HG02610 (cell line): ENCODE measurements around the gene INTS2.

Experiments
- ATAC-seq: cut with Tn5 transposase; IDR thresholded peaks from one replicate; pipeline ENCODE4 v1.9.1; 2021; ENCODE audit warnings: mild to moderate bottlenecking, moderate library complexity; ENCODE audit not compliant: unreplicated experiment

INTS2 gene

DNA sequence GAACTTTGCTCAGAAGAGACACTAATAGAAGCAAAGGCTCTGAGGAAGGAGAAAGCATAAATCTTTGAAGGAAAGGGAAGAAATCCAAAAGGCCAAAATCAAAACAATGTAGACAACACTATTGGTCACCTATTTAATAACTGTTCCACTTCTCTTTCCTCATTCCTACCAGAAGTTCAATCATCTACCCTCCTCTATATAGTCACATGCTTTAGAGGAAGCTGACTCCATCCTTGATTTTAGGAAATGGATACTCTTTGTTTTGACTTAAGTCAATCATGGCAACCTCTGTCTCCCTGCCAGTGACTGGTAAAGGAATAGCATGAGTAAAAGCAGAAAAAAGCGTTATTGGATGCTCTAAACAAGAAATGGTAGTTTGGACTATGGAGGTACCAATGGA, 71.7 kb downstream of the INTS2 start:
- ATAC-seq = no peak

DNA sequence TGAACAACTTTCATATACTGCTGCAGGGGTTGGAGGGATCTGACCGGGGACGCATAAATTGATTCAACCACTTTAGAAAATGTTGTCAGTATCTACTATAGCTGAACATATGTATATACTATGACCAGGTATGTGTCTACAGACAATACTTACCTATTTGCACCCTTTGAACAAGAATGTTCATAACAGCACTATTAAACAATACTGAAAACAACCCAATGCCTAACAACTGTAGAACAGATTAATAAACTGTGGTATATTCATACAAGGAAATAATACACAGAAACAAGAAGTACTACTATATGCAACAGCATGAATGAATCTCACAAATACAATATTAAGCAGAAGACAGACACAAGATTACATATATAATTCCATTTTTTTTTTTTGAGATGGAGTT, 74.9 kb downstream of the INTS2 start:
- ATAC-seq = no peak

DNA sequence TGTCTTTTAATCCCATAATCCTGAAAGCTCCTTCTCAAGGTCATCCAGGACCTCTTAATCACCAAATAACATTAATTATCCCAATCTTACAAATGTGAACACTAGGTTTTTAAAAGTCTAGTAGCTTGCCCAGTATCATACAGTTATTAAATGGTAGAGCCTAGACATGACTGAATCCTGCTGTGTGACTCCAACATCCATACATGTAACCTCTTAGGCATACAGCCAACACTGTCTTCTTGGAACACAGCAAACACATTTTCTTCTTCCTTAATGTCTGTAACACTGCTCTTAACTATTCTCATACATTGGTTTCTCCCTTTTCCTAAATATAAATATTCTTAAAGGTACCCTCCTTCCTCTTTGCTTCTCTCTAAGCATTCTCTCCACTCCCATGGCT, 78.1 kb downstream of the INTS2 start:
- ATAC-seq = no peak

DNA sequence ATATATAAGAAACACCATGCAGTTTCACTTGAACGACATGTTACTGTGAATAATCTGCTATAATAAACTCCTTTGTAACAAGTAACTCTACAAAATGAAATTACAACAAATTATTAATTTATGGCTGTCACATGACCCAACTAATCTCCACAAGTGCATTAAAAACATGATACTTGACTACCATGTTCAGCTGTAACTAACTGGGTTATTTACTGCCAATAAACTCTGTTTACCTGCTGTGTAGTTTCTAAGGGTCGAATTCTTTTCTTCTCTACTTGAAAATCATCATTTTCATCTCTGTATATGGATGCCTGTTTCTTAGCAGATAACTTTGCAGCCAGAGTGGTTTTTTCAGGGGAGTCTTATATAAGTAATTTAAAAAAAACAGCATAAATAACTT, 78.9 kb downstream of the INTS2 start:
- no peak for ATAC-seq

DNA sequence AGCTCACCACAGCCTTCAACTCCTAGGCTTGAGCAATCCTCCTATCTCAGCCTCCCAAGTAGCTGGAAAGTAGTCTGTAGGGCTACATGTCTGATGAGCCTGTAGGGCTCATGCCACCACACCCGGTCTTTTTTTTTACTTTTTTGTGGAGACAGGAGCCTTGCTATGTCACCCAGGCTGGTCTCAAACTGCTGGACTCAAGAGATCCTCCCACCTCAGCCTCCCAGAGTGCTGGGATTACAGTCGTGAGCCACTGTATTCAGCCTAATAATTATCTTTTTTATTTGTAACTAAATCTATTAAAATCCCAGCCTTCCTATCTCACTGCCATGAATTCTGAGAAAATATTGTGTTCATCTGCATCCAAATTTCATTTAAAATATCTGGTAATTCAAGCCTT, 79.5 kb downstream of the INTS2 start:
- no peak for ATAC-seq

DNA sequence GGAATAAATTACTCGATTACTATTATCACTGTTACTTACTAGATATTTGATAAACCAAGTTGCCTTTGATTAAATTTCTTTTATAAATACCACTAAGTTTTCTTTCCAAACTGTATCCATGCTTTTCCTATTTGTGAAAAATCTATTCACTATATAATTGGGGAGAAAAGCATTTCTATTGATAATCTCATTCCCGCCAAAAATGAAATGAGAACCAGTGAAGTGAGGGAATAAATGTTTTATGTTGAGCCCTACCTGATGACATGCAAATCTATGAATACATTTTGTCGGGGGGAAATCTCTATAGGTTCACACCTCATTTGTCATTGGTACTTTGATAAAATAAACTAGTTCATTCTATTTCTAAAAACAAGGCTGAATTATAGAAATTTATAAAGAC, 80.1 kb downstream of the INTS2 start:
- no peak for ATAC-seq

DNA sequence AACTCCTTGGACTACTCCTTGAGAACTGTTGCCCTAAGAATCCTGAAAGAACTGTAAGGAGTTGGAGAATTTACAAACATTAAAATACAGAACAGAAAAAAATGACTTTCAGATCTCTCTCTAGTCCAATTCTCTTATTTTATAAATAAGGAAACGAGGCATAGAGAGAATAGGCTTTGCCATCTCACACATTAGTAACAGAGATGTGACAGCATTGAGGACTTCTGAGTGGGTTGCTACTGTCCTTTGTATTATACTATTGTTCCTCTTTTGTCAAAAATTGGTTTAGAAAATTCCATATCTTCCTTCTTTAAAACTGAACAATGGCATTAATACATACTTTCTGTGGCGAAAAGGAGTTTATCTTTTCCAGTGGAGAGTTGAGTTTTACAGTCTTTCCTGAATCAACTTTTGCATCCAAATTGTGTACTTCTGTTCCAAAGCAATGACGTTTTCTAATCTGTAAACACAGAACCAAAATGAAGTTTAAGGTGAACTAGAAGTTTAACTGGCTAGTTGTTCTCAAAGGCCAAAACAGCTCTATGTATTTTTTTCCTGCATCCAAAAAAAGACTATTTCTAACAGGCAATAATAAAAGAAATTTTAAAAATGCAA, 80.9 kb downstream of the INTS2 start:
- no peak for ATAC-seq

- no peak for ATAC-seq
Measured at GRCh38 chr17:61846088-61846487, 81.7 kb downstream of the INTS2 start.

- no peak for ATAC-seq
Measured at GRCh38 chr17:61843435-61843834, 84.3 kb downstream of the INTS2 start.

GRCh38 chr17:61842899-61843298, 84.9 kb downstream of the INTS2 start:
- no peak for ATAC-seq

GRCh38 chr17:61839300-61839786, 88.4 kb downstream of the INTS2 start:
- ATAC-seq = no peak

DNA sequence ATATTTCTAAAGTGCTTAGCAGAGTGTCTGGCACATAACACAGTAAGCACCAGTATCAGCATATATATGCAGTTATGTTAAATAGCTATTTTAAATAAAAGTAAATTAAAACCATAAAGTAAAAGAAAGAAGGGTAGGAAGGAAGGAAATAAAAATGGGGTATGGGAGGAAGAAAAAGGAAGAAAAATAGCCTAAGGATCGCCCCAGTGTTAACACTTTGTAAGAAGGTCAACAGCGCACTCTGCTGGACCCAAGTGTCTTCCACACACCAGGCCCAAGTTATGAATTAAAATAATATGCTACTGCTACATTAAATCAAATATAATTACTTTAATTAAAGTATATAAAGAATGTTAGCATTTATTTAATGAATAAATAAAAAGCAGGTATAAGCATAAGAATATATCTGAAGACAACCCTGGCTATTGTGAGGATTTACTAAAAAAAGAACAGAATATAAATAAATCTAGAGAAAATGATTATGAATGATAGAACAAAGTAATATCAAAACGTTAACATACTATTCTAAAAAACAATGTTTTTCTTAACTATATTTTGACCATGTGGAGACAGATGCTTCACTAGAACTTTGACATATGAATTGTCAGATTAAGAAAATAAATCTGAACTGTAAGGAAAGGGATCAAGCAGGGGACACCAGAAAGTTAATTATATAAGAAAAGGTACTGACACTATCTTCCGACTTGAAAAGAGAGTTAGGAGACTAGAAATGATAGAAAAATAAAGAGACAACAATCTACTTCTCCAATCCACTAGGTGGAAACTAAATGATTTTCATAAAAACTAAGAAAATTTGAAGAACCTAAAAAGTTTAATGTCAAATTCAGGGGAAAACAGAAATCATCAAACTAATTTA, 90.4 kb downstream of the INTS2 start:
- no peak for ATAC-seq

GRCh38 chr17:61836266-61837174, 91.3 kb downstream of the INTS2 start:
- no peak for ATAC-seq

GRCh38 chr17:61835606-61836005, 92.2 kb downstream of the INTS2 start:
- ATAC-seq = no peak

GRCh38 chr17:61834610-61835009, 93.2 kb downstream of the INTS2 start:
- no peak for ATAC-seq

GRCh38 chr17:61833536-61834193, 94.1 kb downstream of the INTS2 start:
- ATAC-seq = no peak

DNA sequence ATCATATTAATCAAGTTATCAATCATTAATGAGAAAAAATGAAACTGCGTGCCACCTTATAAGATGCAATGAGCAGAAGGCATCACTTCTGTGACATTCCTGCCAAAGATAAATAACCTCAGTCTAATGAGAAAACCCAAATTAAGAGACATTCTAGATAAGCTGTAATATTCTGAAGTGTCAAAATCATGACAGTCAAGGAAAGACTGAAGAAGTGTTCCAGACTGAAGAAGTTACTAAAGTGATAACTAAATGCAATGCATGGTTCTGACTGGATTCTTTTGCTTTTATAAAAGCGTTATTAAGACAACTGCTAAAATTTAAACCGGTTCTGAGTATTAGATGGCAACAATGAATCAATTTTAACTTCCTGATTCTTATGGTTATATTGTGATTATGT, 95.3 kb downstream of the INTS2 start:
- no peak for ATAC-seq

- no peak for ATAC-seq
Measured at GRCh38 chr17:61831099-61831498, 96.7 kb downstream of the INTS2 start.

DNA sequence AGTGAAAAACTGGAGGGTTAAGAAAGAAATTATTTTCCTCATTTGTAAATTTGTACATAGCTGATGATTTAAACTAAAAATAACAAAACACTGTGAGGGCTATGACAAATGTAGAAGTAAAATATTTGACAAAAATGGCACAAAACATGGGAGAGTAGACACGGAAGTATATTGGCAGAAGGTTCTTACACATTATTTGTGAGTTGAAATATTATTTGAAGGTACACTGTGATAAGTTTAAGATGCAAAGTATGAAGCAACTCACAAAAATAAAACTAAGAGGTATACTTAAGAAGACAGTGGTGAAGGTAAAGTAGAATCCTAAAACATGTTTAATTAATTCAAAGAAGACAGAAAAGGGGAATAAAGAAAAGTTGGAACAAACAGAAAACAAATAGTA, 99.1 kb downstream of the INTS2 start:
- no peak for ATAC-seq

DNA sequence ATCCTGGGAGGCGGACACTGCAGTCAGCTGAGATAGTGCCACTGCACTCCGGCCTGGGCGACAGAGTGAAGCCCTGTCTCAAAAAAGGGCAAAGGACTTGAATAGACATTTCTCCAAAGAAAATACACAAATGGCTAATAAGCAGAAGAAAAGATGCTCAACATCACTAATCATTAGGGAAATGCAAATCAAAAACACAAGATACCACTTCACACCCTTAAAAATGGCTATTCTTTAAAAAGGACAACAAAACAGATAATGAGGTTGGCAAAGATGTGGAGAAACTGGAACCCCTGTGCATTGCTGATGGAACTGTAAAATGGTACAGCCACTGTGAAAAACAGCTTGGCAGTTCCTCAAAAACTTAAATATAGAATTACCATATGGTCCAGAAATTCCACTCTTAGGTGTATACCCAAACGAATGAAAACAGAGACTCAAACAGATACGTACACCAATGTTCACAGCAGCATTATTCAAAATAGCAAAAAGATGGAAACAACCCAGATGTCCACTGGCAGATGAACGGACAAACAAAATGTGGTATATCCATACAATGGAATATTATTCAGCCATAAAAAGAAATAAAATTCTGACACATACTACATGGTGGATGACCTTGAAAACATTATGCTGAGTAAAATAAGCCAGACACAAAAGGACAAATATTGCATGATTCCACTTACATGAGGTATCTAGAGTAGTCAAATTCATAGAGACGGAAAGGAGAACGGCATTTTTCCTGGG, 100.0 kb downstream of the INTS2 start:
- ATAC-seq = no peak
